ENCODE data around the gene ALCAM.

Gene ALCAM

DNA sequence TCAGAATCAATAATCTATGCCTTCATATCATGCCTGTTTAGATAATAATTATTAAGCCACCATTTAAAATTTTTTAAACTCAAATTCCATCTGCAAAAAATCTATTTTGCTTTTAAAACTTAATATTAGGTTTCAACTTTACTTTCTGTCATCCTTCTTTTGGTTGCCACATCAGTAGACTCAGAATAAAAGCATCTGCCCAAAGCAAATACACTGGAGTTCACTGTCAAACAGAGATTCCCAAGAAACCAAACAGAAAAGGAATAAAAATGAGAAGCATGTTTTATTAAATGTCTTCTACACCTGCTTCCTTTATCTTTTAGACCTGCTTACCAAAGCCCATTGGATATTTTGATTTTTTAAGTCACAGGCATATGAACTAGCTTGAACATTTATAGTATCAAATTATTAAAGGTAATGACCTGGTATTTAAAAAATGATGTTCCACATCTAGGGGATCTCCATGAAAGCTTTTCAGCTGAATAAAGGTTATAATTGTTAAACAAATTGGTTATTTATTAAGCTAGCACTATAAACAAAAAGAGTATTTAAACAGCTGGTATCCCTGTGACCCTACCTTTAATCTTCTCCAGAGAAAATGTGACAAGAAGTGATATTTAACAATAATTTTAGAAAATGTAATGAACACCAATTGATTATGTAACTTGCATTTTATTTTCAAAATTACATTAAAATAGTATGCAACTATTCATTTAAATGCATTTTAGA lies 62.5 kb downstream of the ALCAM start:
- no peak for DNase-seq (ENCODE audit: low read depth in 3 of 3)

DNA sequence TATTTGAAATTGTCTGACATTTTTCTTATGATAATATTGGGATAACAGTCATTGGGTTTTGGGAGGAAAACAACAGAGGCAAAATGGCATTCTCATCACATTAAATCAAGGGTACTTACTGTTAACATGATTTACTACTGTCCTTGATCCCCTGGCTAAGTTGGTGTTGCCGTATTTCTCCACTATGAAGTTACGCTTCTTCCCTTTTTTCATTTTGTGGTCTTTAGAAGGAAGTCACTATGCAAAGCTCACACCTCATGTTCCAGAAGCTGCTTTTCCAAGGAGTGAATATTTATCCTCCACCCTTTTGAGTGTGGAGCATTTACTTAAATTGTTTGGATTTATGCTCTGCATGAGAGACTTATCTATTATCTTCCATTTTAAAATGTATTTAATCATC lies 63.7 kb downstream of the ALCAM start:
- no peak for DNase-seq (ENCODE audit: low read depth in 3 of 3)

DNA sequence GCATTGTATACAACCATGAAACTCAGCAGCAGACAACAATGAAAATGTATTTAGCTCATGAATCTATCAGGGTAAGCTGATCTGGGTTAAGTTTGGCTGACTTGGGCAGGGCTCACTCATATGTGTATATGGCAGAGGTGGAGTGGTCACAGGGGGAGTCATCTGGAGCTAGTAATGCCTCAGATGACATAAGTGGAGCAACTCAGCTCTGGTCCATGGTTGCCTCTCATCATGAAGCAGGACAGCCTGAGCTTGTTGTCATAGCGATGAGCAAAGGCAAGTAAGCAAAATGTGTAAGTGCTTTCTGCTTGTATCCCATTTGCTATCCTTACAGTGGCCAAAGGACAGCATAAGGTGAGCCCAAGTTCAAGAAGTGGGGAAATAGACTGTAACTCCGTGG lies 64.5 kb downstream of the ALCAM start:
- no peak for DNase-seq (ENCODE audit: low read depth in 3 of 3)

DNA sequence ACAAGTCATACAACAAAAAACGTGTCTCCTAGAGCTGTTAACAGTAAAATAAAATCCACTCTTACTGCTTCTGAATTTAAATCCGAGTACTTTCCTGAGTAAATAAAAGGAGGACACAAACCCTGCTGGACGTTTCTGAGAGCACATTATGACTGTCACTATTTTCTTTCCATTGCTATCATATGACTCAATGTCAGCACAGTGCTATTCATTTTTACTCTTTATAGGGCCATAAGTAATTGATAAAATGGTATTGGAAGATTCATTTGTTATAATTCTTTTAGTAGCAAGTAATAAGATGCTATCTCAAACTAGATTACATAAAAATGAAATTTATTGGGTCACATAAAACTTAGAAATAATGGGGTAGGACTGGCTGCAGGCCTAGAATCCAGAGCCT lies 68.6 kb downstream of the ALCAM start:
- no peak for DNase-seq (ENCODE audit: low read depth in 3 of 3)

DNA sequence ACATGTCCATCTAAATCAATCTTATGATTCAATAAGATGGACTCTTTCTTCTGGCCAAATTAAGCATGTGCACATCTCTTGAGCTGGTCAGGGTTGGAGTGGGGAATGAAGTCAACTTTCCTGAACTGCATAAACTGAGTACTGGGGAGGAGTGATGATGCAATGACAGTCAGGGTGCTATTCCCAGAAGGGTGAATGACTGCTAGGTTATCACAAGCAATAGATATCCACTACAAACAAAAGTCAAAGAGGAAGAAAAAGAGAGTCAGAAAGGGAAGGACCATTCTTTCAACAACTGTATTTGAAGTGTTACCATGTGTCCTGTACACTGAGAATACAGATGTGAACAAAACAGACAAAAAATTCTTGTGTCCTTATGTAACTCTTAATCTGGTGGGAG lies 70.0 kb downstream of the ALCAM start:
- no peak for DNase-seq (ENCODE audit: low read depth in 3 of 3)

DNA sequence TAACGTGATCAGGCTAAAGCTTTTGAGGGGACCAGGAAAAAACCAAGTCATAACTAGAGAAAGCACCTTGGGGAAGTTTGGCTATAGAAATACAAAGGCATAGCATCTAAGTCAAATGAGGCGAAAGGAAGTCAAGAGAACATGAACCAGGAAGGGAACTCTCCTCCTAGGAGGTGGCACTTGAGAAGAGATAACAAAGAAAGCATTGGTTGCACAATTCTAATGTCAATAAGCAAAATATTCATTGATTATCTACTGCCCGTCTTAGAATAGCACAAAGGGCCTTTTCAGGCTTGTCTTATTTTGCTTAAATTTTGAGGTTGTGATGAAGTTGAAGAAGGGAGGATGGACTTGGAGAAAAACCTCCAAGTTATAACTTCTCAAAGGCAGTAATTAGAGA lies 73.4 kb downstream of the ALCAM start:
- DNase-seq (ENCODE audit: low read depth in 3 of 3) = no peak

DNA sequence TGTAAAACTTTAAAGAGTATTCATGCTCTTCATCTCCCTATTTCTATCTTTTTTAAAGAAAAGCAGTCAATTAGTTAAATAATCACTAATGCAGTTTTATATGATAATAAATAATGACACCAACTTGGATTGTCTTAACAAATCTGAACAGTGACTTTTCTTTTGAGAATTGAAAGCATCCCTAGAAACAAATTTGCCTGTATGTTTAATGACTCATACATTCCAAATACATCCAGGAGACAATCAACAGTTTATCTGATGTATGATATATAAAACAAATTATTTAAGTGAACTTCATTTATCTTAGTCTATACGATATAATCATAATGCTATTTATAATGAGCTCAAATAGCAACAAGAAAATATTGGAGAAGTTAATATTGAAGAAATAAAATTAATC lies 78.0 kb downstream of the ALCAM start:
- no peak for DNase-seq (ENCODE audit: low read depth in 3 of 3)

DNA sequence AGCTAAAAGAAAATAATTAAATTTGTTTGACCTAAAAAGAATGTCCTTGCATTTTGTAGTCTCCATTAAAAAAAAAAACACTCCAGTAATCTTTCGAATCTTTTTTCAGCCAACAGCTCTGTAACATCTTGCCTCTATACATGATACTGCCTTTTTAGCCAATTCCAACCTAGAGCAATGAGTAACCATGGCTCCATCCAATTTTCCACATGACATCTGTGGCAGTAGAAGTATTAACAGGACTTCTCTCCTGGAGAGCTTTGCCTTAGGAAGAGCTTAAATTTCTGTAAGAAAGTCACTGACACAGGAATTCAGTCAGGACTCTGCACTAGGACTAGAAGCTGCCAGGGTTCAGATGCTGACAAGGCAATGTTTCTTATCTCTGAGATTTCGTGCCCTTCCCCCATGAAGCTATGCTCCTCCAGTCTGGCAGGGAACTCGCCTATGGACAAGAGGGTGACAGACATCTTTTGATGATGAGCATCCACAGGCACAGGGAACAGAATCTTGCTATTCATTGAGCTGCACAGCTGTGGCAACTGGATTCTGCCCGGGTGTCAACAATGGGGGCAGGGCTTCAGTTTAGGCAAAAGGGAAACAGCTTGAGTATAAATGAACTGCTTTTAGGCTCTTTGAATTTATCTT lies 81.8 kb downstream of the ALCAM start:
- DNase-seq (ENCODE audit: low read depth in 3 of 3) = no peak

DNA sequence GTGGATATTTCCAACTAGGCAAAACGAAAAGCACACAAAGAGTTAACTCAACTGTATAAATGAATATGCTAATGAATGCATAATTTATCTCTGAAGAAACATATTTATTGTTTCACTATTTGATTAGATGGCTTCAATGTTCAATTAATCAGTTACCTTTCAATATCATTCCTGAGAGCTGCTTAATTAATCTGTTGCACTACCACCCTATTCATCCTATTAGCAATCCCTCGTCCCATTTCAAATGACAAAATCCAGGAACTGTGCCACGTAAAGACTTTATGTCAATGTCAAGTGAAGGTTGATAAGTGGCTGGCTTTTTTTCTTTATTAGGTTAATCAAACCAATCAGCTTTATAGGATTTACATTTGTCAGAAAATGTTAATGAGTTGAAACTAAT lies 82.7 kb downstream of the ALCAM start:
- no peak for DNase-seq (ENCODE audit: low read depth in 3 of 3)

DNA sequence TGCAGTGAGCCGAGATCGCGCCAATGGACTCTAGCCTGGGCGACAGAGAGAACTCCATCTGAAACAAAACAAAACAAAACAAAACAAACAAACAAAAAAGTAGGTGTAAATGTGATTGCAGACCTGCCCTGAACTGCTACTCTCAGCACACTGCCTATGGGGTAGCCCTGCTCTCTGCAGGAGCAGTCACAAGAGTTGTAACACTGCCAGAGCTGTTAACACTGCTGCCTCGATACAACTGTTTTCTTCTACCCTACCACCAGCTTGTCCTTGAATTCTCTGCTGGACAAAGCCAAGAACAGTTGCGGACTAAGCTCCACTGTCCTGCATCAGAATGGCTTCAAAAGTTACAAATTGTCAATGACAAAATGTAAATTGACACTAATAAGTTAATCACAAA lies 89.3 kb downstream of the ALCAM start:
- no peak for DNase-seq (ENCODE audit: low read depth in 3 of 3)

DNA sequence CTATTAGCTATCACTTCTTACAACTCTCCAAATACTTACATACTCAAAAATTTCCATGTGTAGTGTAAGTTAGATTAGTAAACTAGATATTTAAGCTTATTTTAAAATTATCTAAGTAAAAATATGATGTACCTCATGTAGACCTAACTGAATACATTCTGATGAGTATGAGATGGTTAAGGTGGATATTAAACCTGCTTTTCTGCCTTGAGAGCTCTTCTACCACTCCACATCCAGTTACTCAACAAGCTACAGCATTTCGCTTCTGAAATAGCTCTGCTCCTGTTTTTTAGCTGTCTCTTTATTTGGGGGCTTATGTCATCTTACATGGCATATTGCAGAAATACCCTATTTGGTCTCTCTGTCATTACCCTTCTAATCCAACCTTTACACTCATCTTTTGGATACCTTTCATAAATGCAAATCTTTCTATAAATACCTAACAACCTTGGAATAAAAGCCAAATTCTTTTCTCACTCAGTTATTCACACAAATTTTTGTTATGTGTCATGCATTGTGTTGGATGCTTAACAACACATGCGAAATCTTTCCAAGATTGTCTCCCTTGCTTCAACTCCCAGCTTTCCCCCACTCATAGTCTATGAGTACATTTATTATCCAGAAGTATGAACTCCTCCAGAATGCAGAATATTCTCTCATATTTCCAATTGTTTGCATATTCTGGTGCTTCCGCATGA lies 92.0 kb downstream of the ALCAM start:
- no peak for DNase-seq (ENCODE audit: low read depth in 3 of 3)

DNA sequence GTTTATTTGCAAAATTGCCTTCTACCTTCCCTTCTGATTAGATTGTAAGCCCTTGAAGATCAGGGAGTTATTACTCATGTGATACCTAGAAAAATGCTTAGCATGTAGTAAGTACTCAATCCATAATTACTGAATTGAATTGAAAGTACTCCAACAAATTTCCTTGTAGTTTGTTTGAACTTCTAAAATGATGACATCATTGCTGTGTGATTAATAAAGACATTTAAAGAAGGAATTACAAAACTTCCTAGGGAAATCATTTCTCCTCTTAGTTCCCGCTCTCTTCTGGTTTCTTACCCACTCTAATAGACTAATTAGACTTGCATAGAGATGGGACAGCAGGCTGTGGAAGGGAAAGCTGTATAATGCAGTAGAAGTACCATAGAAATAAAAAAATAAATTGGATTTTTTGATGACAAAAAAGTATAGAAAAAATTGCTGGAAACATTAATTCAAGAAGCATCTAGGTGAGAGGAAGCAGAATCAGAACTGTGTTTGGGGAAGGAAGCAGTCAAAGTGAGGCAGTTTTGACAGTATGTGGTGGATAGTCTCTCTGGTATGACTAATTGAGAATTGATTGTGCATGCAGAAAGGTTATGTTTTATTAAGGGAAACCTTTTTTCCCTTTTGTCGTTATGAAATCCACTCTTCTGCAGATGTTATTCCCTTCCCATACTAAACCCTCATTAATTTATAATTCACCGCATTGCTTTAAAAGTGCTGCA lies 93.0 kb downstream of the ALCAM start:
- no peak for DNase-seq (ENCODE audit: low read depth in 3 of 3)

DNA sequence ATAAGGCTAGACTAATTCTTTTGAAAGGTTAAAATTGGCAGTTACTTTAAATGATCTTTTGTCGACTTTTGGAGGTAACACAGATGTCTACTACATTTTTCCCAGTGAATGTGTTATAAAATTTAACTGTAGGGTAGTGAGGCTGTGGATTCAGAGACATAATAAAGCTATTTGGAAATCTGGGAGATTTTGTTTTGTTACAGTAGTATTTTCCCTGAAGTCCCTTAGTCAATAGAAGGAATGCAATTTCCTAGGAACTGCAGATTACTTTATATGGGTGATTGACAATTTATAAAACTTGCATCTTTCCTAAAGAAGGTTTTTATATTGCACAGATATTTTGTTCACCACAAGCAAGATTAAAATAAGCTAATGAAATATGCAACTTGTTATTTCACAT lies 96.9 kb downstream of the ALCAM start:
- DNase-seq (ENCODE audit: low read depth in 3 of 3) = no peak

DNA sequence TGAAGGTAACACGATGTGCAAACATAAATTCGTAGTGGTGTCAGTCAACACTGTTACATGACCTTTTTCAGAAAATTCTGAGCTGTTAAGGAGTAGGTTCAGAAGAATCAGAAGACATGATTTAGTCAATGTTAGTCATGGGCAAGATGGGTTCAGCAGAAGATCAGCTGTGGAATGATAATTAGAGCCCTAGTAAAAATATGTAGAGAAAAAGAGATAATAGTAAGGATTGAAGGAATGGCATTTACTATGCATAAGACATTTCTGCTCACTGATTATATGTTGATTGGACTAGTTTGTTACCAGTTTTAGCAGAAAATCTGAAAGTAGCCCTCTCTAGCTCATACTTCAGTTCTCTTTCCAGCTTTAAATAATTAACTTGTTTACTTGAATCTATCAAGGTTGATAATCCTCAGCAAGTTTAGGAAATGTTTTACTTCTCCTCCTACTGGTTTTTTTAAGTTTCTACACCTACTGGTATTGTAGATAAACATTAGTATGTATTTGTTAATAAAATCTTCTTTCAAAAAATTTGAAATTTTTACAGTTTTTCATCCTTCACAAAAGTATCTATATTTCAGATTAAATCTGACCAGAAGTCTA lies 98.6 kb downstream of the ALCAM start:
- DNase-seq (ENCODE audit: low read depth in 3 of 3) = no peak

DNA sequence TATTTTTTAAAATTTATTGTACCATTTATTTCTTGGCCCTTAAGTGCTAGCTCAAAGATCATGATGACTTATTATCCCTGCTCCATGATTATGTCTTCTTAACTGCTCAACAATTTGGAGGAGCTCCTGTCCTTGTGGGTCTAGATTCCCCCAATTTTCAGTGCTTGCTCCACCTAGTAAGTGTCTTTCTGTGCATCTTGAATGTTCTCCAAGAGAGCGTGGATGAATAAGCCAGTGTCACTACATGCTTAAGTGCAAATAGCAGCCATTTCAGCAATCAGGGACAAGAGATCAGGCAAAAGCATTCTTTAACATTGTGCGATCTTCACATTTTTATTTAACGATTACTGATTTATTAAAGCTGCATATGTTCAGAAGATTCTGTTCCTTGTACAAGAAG lies 99.4 kb downstream of the ALCAM start:
- no peak for DNase-seq (ENCODE audit: low read depth in 3 of 3)

DNA sequence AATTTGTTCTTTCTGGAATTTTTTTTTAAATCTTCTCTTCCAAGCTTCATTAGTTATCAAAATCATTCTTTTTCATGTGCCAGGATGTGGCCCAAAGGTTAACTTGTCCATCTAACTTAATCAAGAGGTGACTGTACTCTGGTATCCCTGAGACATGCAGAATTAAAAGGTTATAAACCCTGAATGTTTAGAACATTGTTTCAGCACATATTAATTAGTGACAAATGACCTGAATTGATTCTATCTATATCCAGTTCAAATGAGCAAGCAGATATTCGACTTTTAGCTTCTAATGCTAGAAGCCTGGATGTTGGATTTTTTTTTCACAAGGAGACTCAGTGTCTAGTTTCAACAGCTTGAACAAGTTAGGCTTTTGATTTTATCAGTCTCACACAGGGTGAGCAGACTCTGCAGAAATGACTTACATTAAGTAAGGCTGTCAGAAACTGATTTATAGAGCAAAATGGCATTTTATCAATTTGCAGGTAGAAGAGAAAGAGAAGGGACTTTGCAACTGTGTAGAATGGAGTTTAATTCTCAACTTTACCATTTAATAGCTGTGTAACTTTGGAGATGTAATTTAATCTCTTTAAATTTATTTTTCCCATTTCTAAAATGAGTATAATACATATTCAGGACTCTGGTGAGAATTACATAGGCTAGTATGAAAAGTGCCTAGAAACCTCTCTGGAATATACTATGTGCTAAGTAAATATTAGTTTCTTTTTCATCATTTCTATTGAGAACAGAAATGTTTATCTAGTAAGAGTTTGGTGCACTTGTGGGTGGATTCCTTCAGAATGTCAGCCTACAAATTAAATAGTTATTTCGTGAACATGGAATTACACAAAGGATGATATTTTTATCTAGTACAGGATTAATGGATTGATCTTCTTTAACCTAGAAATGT lies 100.0 kb downstream of the ALCAM start:
- DNase-seq (ENCODE audit: low read depth in 3 of 3) = no peak

DNA sequence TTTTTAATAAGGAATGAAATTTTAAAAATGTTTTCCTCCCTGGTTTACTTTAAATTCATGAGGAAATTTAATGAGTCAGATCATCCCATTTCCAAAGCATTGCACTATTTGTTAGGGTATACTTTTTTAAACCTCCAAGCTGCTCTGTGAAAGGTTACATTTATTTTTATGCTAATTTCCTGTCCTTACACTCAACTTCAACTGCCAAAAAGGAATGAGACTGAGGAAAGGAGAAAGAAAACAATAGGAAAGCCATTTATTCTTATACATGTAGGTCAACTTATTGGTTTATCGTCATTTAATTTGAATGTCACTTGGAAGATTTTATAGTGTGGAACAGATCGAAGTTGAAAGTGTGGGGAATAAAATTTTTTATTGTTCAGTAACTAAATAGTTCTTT lies 104.1 kb downstream of the ALCAM start:
- DNase-seq (ENCODE audit: low read depth in 3 of 3) = no peak

DNA sequence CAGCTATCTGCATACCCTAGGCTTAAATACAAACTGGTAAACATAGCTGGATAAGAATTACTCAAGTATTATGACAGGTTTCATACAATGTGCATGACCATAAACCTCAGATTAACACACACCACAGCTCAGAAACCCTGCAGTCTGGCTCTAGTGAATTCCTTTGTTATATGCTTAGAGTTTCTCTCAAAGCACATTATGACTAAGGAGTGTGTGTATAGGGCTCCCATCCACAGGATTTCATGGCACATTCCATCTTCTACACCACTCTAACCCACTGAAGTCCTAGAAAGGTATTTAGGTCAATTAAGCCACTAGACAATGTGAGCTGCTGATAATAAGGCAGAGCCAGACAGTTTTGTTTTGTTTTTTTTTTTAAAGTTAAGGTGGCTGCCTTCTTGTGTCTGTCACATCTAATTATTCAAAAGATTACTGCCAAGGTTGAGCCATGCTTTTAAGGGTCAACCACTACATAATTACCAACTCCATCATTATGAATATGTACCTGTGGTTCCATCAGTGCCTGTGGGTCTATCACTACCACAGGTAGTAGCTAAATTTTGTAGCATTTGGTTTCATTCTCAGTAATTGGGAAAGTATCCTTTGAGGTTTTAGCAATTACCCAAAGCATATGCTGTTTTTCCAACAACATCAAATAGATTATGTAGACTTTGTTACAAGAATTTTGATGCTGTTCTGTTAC lies 107.0 kb downstream of the ALCAM start:
- DNase-seq (ENCODE audit: low read depth in 3 of 3) = no peak

DNA sequence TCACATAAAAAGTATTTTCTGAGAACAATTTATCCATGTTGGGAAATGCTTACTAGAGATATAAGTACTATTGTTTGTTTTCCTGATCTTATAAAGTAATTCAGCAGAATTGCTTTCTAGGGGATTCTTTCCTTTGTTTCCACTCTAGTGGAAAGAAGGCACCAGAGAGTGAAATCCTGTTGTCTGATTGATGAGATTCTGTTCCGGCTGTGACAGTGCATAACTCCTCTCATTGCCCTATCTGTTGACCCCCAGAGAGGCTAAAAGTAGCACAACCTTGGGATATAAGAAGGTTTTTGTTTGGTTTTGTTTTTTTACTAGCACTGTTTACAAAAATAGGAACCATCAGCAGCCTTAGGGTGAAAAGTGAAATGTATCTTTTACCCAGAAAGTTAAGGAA lies 114.1 kb downstream of the ALCAM start:
- no peak for DNase-seq (ENCODE audit: low read depth in 3 of 3)

DNA sequence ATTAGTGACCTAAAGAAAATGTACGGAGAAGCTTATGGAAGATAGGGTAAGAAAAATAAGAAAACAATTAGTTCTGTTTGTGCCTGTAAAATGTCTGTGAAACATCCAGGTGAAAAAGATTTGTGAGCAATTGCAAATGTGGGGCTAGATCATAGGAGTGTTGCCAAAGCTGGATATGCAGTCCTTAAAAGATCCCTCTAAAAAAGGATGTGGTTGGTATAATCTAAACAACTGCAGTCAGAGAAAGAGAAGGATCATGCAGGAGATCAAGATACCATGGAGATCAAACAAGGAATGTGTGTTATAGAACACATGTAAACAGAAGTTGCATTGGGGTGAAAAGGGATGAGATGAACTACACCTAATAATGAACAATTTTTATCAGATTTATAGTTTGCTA lies 116.8 kb downstream of the ALCAM start:
- DNase-seq (ENCODE audit: low read depth in 3 of 3) = no peak
